B cell (primary cell): ENCODE measurements around the gene ADAMTSL2.

Source experiments
- CTCF ChIP-seq: fragments of 200-600 bp; IDR thresholded peaks from one replicate; pipeline ENCODE4 v1.8.0; 2022; ENCODE audit warnings: antibody characterized with exemption, mild to moderate bottlenecking
- EZH2 ChIP-seq: IDR thresholded peaks from 2 replicates; pipeline ENCODE4 v1.6.1; 2012; ENCODE audit warnings: borderline replicate concordance, low read depth, mild to moderate bottlenecking, moderate library complexity, low read length; ENCODE audit not compliant: insufficient read depth, poor library complexity, severe bottlenecking

- TF ChIP-seq CTCF (no peak), EZH2 (no peak)
These were observed 647 bp upstream of the ADAMTSL2 start for GRCh38 chr9:133533857-133534256.
